Lower lobe of right lung (tissue), 2 donors: ENCODE measurements around the gene MRPS17. TPM values are rescaled to one million over a fixed set of nuclear protein-coding genes. Genes with fewer than 3 reads are reported as not detected.

Source experiments
- ATAC-seq, 2 donors: fragments of 200-7000 bp; cut with Tn5 transposase; one replicate each; pipeline ENCODE4 v1.9.1; 2020 to 2022; ENCODE audit warnings: mild to moderate bottlenecking in 2 of 2, moderate library complexity in 2 of 2
- DNase-seq: peaks from one replicate; pipeline ENCODE4 v3.0.0-alpha.2; 2020
- H3K27ac ChIP-seq: fragments of 200-600 bp; one replicate; pipeline ENCODE4 v1.8.0; 2022
- H3K27me3 ChIP-seq: fragments of 200-600 bp; one replicate; pipeline ENCODE4 v1.8.0; 2022; ENCODE audit warnings: low read depth
- H3K36me3 ChIP-seq: fragments of 200-600 bp; one replicate; pipeline ENCODE4 v1.8.0; 2022; ENCODE audit warnings: mild to moderate bottlenecking
- H3K4me1 ChIP-seq: fragments of 200-600 bp; one replicate; pipeline ENCODE4 v1.8.0; 2022
- H3K4me3 ChIP-seq: fragments of 200-600 bp; one replicate; pipeline ENCODE4 v1.8.0; 2022; ENCODE audit warnings: mild to moderate bottlenecking
- H3K9me3 ChIP-seq: fragments of 200-600 bp; one replicate; pipeline ENCODE4 v1.8.0; 2022
- CTCF ChIP-seq: fragments of 200-600 bp; IDR thresholded peaks from one replicate; pipeline ENCODE4 v1.8.0; 2022; ENCODE audit warnings: antibody characterized with exemption, mild to moderate bottlenecking
- intact Hi-C: fragments of 100-400 bp; cut with DNase I; formaldehyde crosslinking; loops from one replicate; pipeline ENCODE4 v1.11.0; 2022
- total RNA-seq: library from RNA; stranded (reverse); fragmentation: NEBNext Ultra II Directional; extraction: Animal tissue kit (Norgen Biotek cat#: 25700); gene quantifications from one replicate; pipeline ENCODE4 v1.2.1, GENCODE V29; 2021
- donor health status: DM: no; HTN: yes; CAD: no; lungs with severe emphysema.

The MRPS17 gene
- total RNA-seq, 1 donor from 2014 or later, result 10.2 TPM

GRCh38 chr7:55992346-55992745, 40.7 kb downstream of the MRPS17 start:
- Histone ChIP-seq H3K9me3 (no peaks in the 10 kb centered on the region), H3K27ac (no peak overlapping the region), H3K4me3 (no peak overlapping the region), H3K27me3 (no peaks in the 10 kb centered on the region), H3K36me3 (peaks cover 91% of the 10 kb centered on the region), H3K4me1 (no peaks in the 10 kb centered on the region)
- TF ChIP-seq CTCF, result no peak
- DNase-seq (no peak), ATAC-seq (no peak)
- intact Hi-C loops, result no loop called here

GRCh38 chr7:55996856-55997500, 45.3 kb downstream of the MRPS17 start:
- intact Hi-C loops, result no loop called here
- Histone ChIP-seq H3K27ac (no peak overlapping the region), H3K36me3 (peaks cover 82% of the 10 kb centered on the region), H3K9me3 (no peaks in the 10 kb centered on the region), H3K4me1 (no peaks in the 10 kb centered on the region), H3K27me3 (no peaks in the 10 kb centered on the region), H3K4me3 (no peak overlapping the region)
- DNase-seq, result no peak
- no peak for TF ChIP-seq CTCF
- ATAC-seq, result no peak

- Histone ChIP-seq H3K27me3 (no peaks in the 10 kb centered on the region), H3K4me1 (no peaks in the 10 kb centered on the region), H3K4me3 (no peak overlapping the region), H3K36me3 (peaks cover 16% of the 10 kb centered on the region), H3K9me3 (no peaks in the 10 kb centered on the region), H3K27ac (no peak overlapping the region)
- ATAC-seq (no peak), DNase-seq (no peak)
- TF ChIP-seq CTCF, result no peak
- intact Hi-C loops, result loop anchor here (10.0 kb wide), 1 partner anchor 71 kb away; no protein-coding TSS in a partner anchor
Observed at GRCh38 chr7:56003749-56004148, 52.1 kb downstream of the MRPS17 start.

Other genes starting within 250 kb of the MRPS17 start
- gene SEPTIN14, start 89.1 kb upstream of the MRPS17 start, total RNA-seq, result not detected
- 2.7 TPM for gene ZNF713, start 64.4 kb upstream of the MRPS17 start, total RNA-seq
- gene NIPSNAP2, start 12.7 kb downstream of the MRPS17 start, total RNA-seq, result 52.9 TPM
- gene PSPH, start 99.6 kb downstream of the MRPS17 start, total RNA-seq, result 11.8 TPM
- gene CCT6A, start 99.9 kb downstream of the MRPS17 start, total RNA-seq, result 75.3 TPM
- gene SUMF2, start 112.4 kb downstream of the MRPS17 start, total RNA-seq, result 148 TPM
- 1.1 TPM for gene PHKG1, start 141.1 kb downstream of the MRPS17 start, total RNA-seq
- 199 TPM for gene CHCHD2, start 154.6 kb downstream of the MRPS17 start, total RNA-seq
- not detected for gene NUPR2, start 164.5 kb downstream of the MRPS17 start, total RNA-seq